Breast epithelium (tissue), 4 donors: Measurements from ENCODE around the gene MACROH2A2. TPM values are rescaled to one million over a fixed set of nuclear protein-coding genes. Genes with fewer than 3 reads are reported as not detected.

Experiments used
- DNase-seq, 2 donors: peaks; one replicate each; pipeline ENCODE4 v3.0.0-alpha.2; 2019; ENCODE audit warnings: low spot score in 2 of 2
- H3K27ac ChIP-seq, 2 donors: fragments of 200-600 bp; sonication (generic) in 1 of 2; one replicate each; pipeline ENCODE4 v1.5.1; 2016 to 2019; ENCODE audit warnings: mild to moderate bottlenecking in 1 of 2
- H3K27me3 ChIP-seq, 2 donors: fragments of 200-600 bp; sonication (generic) in 1 of 2; one replicate each; pipeline versions ENCODE4 v1.5.1 to v1.6.0; 2017 to 2019; ENCODE audit warnings: control low read depth in 1 of 2, mild to moderate bottlenecking in 1 of 2
- H3K36me3 ChIP-seq: fragments of 200-600 bp; one replicate; pipeline ENCODE4 v1.5.1; 2019
- H3K4me1 ChIP-seq, 2 donors: fragments of 200-600 bp; sonication (generic); one replicate each; pipeline ENCODE4 v1.5.1; 2016 to 2019; ENCODE audit warnings: control low read depth in 1 of 2
- H3K4me3 ChIP-seq, 3 donors: fragments of 200-600 bp; sonication (generic); 1 replicate in 2 of 3; 2 replicates in 1 of 3; pipeline ENCODE4 v1.5.1; 2016 to 2019; ENCODE audit warnings: mild to moderate bottlenecking in 3 of 3, moderate library complexity in 2 of 3
- H3K9me3 ChIP-seq, 2 donors: fragments of 200-600 bp; sonication (generic) in 1 of 2; one replicate each; pipeline ENCODE4 v1.5.1; 2016 to 2019; ENCODE audit warnings: control low read depth in 1 of 2
- POLR2A ChIP-seq: fragments of 450-650 bp; IDR thresholded peaks from one replicate; pipeline ENCODE4 v1.6.1; 2016; ENCODE audit warnings: antibody characterized with exemption, mild to moderate bottlenecking, moderate library complexity
- POLR2AphosphoS5 ChIP-seq, 3 donors: sonication (generic); formaldehyde crosslinking; IDR thresholded peaks; one replicate each; pipeline ENCODE4 v1.6.1; 2017; ENCODE audit warnings: antibody characterized with exemption in 3 of 3
- intact Hi-C: fragments of 100-400 bp; cut with DNase I; formaldehyde crosslinking; loops from one replicate; pipeline ENCODE4 v1.15.1; 2023; ENCODE audit warnings: low total_unique reads
- total RNA-seq, 3 donors: library from RNA; depleted of rRNA; stranded (reverse); fragments of >200 nt; gene quantifications; one replicate each; pipeline ENCODE4 v1.1.0, GENCODE V29; 2016
- TF ChIP-seq, protein P1 (sequence below), 3 donors: fragments of 450-650 bp; IDR thresholded peaks; one replicate each; pipeline ENCODE4 v1.5.1; 2016 to 2017; ENCODE audit warnings: antibody characterized with exemption in 3 of 3, mild to moderate bottlenecking in 3 of 3, moderate library complexity in 3 of 3

The MACROH2A2 gene
- total RNA-seq, 3 donors from 2014 or later, result 4.8 to 19.5 (median 15.4) TPM

DNA sequence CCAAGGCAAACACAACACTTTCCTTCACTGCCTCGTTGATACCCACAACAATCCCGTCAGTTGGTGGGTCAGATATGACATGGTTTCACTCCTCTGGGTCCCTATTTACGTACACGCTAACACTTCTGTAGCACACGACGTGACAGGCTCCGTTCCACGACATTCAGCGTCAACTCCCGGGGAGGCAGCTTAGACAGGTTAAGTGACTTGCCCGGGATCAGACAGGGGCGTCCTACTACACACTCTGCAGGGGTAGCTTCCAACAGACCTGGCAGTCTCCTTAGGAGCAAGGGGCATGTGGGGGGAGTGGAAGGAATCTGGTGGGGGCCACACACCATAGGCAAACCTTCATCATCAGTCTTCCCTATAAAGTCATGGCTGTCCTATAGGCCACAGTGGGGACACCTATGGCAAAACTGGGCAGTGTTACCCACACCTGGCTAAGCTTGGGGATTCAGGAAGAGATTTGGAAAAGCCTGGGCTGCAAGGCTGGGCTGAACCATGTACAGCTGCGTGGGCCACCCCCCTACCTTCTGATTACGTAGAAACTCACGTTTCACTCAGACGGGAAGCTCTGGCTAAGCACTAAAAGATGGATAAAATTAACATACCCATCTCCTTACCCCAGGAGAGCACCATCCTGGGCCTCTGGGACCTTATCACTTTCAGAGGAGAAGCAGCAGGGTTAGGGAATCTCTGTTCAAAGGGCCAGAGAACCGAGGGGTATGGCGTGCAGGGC, 91.9 kb downstream of the MACROH2A2 start:
- TF ChIP-seq, protein P1, sequence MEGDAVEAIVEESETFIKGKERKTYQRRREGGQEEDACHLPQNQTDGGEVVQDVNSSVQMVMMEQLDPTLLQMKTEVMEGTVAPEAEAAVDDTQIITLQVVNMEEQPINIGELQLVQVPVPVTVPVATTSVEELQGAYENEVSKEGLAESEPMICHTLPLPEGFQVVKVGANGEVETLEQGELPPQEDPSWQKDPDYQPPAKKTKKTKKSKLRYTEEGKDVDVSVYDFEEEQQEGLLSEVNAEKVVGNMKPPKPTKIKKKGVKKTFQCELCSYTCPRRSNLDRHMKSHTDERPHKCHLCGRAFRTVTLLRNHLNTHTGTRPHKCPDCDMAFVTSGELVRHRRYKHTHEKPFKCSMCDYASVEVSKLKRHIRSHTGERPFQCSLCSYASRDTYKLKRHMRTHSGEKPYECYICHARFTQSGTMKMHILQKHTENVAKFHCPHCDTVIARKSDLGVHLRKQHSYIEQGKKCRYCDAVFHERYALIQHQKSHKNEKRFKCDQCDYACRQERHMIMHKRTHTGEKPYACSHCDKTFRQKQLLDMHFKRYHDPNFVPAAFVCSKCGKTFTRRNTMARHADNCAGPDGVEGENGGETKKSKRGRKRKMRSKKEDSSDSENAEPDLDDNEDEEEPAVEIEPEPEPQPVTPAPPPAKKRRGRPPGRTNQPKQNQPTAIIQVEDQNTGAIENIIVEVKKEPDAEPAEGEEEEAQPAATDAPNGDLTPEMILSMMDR (IDR thresholded peaks at IDR 0.05), result no peak
- intact Hi-C loops, result no loop called here

GRCh38 chr10:70145166-70145665, 92.6 kb downstream of the MACROH2A2 start:
- Histone ChIP-seq H3K4me3 (peak overlapping the region; percentile 70 to 96 (median 75)), H3K27ac (peak overlapping the region; percentile 85 to 94)
- intact Hi-C loops, result no loop called here

More for the DNA sequence above, 91.9 kb downstream of the MACROH2A2 start:
- Histone ChIP-seq H3K4me1 (peaks cover 0 to 5% of the 10 kb centered on the region in 2 donors), H3K36me3 (no peaks in the 10 kb centered on the region), H3K27me3 (no peaks in the 10 kb centered on the region), H3K9me3 (no peaks in the 10 kb centered on the region), H3K4me3 (peak overlapping the region in 2 of 3 donors; percentile 75 to 96), H3K27ac (peak overlapping the region in 1 of 2 donors; percentile 94)
- no peak for DNase-seq

DNA sequence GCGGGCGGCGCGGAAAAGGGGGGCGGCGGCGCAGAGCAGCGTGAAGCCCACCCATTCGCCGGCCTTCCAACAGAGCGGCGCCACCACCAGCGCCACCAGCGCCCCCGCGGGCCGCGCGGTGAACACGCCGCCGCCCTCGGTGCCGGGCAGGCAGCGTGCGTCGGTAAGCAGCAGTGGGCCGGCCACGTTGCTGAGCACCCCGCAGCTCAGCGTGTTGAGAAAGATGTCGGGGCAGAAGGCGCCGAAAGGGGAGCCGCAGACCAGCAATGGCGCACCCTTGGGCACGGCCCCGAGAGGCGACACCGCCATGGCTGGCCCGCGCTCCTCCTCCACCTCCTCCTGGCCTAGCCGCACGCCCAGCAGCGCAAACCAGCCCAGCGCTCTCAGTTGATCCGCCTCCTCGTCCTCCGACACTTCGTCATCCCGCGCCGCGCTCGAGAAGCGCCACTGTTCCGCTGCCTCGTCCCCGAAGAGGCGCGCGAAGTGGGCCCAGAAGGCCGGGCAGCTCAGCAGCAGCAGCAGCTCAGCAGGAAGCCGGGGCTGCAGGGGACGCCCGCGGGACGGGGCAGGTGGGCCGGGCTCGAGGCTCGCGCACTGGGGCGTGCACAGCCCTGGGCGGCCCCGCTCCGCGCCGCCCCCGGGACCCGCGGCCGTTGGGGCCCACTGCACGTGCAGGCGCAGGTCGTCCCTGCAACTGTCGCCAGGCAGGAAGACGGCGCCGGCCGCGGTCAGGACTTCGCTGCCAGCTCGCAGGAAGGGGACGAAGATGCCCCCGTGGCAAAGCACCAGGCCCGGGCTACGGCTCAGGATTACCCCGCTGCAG, 93.2 kb downstream of the MACROH2A2 start:
- peak overlapping the region; percentile 85 to 94 for H3K27ac ChIP-seq
- TF ChIP-seq, protein P1 (IDR thresholded peaks at IDR 0.05), result peak; percentile 25 to 48 (median 29)
- TF ChIP-seq POLR2AphosphoS5 (IDR thresholded peaks at IDR 0.05) (peak in 2 of 3 donors; percentile 11 to 45), POLR2A (no peak)
- peaks cover 0 to 5% of the 10 kb centered on the region in 2 donors for H3K4me1 ChIP-seq
- no peaks in the 10 kb centered on the region for H3K27me3 ChIP-seq
- H3K9me3 ChIP-seq, result no peaks in the 10 kb centered on the region
- peak; percentile 39 to 63 for DNase-seq
- peak overlapping the region; percentile 70 to 96 (median 75) for H3K4me3 ChIP-seq
- intact Hi-C loops, result no loop called here
- H3K36me3 ChIP-seq, result no peaks in the 10 kb centered on the region

More at GRCh38 chr10:70145166-70145665, 92.6 kb downstream of the MACROH2A2 start:
- DNase-seq, result no peak
- no peaks in the 10 kb centered on the region for H3K36me3 ChIP-seq
- no peaks in the 10 kb centered on the region for H3K27me3 ChIP-seq
- H3K4me1 ChIP-seq, result peaks cover 0 to 5% of the 10 kb centered on the region in 2 donors
- TF ChIP-seq, protein P1 (IDR thresholded peaks at IDR 0.05), result no peak
- TF ChIP-seq POLR2AphosphoS5 (IDR thresholded peaks at IDR 0.05) (no peak), POLR2A (no peak)
- H3K9me3 ChIP-seq, result no peaks in the 10 kb centered on the region

- peak; percentile 97 to 98 for DNase-seq
- Histone ChIP-seq H3K36me3 (no peaks in the 10 kb centered on the region), H3K27me3 (no peaks in the 10 kb centered on the region), H3K27ac (peak within 1 kb of the TSS; percentile 85 to 94), H3K4me3 (peak within 1 kb of the TSS; percentile 70 to 96 (median 75)), H3K9me3 (no peaks in the 10 kb centered on the region), H3K4me1 (peaks cover 0 to 5% of the 10 kb centered on the region in 2 donors)
- TF ChIP-seq POLR2A (peak; percentile 58), POLR2AphosphoS5 (IDR thresholded peaks at IDR 0.05) (peak; percentile 60 to 91 (median 88))
- TF ChIP-seq, protein P1 (IDR thresholded peaks at IDR 0.05), result peak; percentile 46 to 78 (median 51)
- intact Hi-C loops, result no loop called here
These were observed 94.0 kb downstream of the MACROH2A2 start, which contains the start of gene TYSND1 for GRCh38 chr10:70146489-70147258. Gene TYSND1, minus strand, starts transcription at chr10:70146700. Its CDS starts 114 bp downstream, at chr10:70146586.
